ENCODE data around the gene RBM20. TPM values are rescaled to one million over a fixed set of nuclear protein-coding genes. Genes with fewer than 3 reads are reported as not detected.
A peak's percentile ranks its signal among the peaks of the same experiment; 100 is the strongest.
"Not testable (repeated sequence)": the region's sequence is repeated elsewhere in the genome, so short reads cannot be mapped to it uniquely, and the experiment has no call there.

RBM20 gene
- total RNA-seq, 1 donor from 2014 or later: 4.6 TPM

DNA sequence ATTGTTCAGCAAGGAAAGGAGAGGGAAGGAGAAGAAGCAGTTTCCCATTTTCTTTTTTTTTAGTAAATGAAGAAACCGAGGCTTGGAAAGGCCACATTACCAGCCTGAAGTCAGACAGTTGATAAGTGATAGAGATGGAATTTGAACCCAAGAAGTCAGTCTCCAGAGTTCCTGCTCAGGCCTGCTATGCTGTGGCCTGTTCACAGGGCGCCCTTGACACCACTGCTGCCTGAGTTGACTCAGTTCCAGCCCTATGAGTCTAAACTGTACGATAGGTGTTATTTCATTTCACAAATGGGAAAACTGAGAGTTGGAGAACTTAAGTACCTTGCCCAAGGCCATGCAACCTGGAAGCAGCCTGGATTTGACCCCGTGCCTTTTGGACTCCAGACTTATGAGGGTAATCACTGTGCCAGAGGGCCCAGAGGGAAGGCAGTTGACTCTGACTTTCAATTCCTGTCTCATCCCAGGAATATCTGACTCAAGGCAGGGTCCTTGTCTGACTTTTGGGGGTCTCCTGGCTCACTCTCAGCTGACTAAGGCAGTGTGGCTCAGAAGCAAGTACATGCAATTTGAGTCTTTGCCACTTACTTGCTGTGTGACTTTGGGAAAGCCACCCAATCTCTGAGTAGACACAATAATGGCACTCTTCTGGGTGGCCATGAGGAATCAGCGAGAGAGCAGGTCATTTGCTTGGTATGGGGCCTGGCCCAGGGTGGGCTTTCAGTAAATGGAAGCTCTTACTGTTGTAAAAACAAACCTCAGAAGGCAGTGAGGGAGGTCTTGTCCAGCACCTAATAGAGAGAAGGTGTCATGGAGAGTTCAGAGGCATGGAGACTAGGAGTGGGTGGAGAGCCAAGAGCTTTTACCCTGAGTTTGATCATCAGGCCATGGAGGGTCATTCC, 17.9 kb upstream of the RBM20 start:
- DNase-seq: no peak

DNA sequence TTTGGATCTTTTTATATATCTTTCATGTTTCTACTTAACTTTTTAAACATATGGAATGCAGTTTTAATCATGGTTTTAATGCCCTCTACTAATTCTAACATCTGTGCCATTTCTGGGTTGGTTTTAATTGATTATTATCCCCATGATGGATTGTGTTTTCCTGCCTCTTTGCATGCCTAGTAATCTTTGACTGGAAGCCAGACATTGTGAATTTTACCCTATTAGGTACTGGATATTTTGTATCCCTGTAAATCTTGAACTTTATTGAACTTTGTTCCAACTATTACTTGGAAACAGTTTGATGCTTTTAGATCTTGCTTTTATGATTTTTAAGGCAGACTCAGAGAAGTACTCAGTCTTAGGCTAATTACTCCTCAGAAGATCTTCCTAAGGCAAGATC, 16.0 kb upstream of the RBM20 start:
- DNase-seq: no peak

DNA sequence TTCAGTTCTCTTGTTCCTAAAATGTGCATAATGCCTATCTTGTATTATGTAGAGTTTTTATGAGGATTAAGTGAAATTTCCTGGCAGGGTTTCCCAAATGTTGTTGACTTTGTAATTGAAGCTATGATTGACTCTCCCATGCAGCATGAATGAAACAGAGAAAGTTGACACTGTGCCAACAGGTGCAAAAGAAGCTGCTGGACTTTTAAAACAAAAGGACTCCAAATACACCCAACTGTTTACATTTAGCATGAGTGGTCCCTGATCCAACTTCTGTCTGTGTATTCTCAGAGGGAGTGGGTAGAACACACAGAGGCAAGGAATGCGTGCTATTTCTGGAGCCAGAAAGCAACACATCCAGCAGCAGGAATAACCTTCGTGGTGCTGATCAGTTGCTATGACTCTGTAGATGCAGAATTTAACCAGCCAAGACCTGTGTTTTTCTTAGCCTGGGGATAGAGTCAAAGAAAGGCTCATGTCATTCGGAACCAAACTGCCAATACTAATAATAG, 14.4 kb upstream of the RBM20 start:
- DNase-seq: no peak

DNA sequence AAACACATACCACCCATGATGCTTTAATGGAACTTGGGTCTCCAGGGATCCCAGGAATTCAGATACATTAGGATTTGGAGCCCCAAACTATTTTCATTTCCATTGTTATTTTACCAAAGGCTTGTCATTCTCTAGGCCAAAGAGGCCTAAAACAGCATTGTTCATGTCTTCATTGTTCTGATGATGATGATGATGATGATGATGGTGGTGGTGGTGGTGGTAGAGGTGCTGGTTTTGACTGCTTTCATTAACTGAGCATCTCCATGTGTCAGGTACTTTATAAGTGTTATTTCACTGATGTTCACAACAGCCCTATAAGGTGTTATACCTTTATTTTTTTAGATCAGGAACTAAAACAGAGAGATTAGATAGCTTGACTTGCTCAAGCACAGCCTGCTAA, 12.2 kb upstream of the RBM20 start:
- no peak for DNase-seq

DNA sequence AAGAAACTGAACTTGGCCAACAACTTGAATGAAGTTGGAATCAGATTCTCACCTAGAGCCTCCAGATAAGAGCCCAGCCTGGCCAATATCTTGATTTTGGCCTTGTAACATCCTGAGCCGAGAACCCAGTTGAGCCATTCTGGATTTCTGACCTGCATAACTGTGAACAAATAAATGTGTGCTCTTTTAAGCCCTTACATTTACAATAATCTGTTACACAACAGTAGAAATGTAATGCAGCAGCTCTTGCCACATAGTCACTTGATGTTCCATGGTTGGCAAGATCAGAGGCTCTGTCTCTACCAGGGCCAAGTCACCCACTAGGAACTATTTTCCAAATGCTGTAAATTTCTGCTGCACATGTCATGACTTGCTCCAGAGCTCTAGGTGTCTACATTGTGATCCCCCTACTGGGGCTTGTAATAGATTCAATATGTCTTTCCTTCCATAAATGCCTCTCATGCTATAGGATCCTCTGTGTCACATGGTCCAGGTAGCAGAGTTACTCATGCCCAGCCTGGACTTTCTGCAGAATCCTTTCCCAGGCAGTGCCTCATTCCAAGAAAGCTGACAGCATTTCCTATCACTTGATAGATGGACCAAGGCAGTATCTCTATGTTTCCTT, 11.4 kb upstream of the RBM20 start:
- no peak for DNase-seq

DNA sequence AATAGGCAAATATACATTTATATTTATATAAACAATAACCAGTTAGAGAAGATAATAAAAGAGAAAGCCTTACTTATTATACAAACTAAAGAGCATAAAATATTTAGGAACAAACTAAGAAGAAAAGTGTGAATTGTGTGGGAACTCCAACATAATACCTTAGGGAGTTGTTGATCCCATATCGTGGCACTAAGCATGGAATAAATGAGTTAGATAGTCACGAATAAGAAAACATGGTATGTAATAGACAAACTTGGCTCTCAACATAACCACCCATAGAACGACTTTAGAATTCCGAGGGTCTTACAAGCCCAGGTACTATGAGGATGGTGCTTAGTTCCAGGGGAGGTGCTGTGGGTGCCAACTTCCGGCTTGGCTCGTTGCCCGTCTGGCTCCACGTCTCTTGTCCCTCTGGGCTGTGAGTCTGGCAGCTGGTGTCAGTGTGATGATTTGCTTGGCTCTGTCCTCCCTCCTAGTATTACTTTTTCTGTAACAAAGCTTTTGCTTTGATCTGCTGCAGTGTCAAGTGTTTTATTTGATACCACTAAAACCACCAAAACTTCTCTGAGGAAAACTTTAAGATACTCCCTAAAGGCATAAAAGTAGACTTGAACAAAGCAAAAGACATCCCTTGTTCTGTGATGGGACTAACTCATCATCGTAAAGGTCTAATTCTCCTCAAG, 9.5 kb upstream of the RBM20 start:
- DNase-seq: no peak

DNA sequence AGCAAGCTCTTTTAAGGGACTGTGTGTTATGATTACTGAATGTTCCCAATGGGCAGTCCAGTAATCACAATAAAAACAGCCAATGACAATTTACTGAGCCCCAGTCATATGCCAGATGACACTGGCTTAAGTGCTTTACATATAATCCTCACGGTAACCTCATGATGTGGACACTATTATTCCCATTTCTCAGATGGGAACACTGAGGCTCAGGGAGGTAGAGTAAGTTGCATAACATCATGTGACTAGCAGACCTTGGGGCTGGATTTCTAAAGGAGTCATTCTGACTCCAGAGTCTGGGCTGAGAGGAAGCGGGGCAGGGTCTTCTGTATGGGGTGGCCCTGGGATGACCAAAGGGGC, 7.6 kb upstream of the RBM20 start:
- DNase-seq: no peak

DNA sequence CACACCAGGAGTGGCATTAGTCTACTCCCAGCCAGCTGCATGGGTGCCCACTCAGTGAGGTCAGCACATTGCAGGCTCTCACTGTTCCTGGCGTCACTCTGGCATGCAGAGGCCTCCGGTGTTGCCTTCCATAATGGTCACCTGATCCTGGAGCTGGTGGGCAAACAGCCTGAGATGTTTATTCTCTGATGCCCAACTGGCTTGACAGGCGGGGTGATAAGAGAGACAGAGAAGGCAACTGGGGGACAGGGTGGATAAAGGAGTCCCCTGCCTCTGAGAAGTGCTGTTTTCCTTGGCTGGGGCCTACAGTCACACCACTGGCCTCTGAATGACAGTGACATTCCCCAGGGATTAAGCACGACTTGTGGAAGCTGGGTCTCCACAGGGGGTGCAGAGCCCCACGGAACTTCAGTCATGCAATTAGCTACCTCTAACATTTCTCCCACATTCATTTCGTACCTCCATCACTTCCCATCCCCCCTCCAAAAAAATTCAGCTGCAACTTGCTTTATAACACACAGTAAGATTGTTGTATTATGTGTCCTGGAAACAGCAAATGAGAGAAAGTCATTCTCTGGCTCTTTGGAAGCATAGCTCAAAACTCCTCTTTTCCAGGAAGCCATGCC, 7.1 kb upstream of the RBM20 start:
- DNase-seq: no peak

DNA sequence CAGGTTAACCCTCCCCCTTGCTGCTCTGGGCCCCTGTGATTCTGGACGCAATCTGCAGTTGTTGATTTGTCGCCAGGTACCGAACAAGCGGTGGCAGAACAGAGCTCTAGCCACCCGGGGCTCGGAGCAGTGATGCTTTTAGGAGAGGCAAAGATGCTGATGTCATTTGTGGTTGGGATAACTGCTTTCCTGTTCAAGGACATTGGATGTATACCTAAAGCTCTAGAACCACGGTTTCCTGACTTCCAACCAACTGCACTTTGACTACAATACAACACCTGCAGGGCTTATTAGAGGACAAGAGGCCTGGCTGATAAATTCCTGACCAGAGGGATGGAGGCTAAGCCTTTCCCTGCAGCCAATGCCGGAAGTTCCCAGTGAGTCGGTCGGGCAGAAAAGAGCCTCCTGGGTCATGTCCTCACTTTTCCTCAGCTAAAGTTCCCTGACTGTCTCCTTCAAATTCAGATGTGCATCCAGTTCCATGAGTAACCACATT, 6.5 kb upstream of the RBM20 start:
- DNase-seq: no peak

DNA sequence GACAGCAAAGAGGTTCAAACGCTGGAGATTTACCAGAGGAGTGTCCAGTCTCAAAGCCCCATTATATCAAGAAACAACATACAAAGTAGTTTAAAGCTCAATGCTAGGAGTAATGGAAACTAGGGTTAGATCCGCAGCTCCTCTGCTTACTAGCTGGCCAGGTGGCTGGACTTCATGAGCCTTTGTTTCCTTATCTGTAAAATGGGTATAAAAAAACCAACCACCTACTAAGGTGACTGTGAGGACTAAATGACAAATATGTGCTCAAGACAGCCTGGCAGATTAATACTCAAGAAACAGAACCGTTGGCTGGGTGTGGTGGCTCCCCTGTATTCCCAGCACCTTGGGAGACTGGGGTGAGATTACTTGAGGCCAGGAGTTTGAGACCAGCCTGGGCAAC, 5.8 kb upstream of the RBM20 start:
- DNase-seq: no peak

DNA sequence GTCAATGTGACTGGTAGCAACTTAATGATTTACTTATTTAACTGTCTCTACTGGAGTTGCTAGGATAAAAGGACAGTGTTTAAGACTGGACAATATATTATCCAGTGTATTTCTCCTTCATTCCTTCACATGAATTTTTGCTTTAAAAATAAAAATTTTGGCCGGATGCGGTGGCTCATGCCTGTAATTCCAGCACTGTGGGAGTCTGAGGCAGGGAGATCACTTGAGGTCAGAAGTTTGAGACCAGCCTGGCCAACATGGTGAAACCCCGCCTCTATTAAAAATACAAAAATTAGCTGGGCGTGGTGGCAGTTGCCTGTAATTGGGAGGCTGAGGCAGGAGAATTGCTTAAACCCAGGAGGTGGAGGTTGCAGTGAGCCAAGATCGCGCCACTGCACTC, 5.1 kb upstream of the RBM20 start:
- DNase-seq: not testable (repeated sequence)

DNA sequence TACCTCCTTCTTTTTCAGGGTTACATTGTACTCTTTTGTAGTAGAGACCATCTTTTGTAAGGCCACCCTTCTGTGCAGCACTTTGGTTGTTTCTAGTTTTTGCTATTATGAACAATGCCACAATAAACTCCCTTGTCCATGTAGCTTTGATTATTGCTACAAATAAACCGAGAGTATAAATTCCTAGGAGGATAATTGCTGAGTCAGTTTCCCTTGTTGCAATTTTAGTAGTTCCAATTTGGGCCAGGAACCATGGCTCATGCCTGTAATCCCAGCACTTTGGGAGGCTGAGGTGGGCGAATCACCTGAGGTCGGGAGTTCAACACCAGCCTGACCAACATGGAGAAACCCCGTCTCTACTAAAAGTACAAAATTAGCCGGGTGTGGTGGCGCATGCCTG, 4.3 kb upstream of the RBM20 start:
- DNase-seq: not testable (repeated sequence)

DNA sequence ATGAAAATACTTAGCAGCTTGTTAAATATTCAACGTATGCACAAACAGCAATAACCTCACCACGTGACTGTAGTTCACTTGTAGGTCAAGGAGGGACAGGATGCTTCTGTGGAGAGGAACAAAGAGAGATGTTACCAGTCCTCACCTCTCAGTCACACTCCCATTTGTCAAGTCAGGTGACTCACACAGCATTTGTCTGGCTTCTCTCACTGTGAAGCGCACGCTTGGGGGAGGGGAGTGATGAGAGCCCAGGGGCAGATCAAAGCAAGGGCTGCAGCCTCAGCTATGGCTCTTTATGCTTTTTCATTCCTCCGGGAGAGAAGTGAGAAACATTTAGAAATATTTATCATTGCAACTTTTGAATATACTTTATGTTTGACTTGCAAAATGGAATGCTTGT, 2.9 kb upstream of the RBM20 start:
- no peak for DNase-seq

DNA sequence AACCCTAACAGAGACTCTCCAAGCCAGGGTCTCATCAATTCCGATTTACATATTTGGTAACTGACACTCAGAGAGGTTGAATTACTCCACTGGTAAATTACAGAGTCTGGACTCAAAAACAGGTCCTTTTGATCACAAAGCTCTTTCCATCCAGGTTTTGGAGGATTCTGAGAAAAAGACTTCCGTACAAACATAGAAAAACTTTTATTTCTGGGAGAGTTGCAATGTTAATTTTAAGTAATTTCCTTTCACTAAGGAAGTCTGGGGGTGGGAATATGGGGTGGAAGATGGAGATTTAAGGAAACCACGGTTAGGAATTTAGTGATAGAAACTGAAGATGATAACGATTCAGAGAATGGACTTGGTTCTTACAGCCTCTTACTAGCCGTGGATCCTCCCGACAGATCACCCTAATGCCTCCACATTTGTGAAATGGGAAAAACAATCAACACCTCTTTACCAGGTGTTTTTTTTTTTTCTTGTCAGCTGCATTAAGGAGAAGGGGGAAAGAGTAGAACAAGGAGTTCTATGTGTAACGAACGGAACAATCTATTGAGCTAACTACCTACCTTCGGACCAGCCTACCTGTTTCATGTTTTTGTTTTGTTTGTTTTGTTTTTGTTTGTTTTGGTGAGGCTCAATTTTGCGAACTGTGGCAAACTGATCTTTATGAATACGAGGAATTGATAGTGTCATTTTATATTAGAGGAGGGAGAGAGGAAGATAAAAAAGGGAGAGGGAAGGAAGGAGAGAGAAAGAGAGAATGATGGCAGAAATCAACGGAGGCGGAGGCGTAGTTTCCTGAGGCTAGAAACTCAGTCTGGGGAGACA, 1.7 kb upstream of the RBM20 start:
- DNase-seq: no peak

DNA sequence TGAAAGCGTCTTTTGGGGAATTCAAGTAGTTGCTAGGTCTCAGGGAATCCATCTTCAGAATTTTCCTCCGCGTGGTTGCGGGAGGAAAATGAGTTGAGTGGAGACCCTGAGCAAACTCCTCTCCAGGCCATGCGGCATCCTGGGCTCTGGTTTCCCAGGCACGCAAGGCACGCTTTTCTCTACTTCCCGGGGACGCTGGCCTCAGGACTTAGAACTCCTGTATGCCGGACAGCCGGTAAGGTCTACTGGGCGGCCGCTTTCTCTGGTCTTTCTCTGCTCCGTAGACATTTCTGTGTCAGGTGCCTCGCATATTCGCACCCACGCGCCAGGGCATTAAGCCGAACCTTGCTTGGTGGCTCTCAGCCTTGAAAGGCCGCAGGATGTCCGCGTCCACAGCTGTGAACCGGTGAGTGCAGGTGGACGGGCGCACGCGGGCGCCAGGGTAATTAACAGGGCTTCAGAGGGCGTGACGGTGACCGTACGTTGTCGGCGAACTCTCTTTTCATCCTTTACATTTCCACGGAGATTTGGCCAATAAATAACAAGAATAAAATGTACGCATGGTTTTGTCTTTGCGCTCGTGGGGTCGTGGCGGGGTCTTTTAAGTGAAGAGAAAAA, 992 bp upstream of the RBM20 start:
- DNase-seq: peak; percentile 10

DNA sequence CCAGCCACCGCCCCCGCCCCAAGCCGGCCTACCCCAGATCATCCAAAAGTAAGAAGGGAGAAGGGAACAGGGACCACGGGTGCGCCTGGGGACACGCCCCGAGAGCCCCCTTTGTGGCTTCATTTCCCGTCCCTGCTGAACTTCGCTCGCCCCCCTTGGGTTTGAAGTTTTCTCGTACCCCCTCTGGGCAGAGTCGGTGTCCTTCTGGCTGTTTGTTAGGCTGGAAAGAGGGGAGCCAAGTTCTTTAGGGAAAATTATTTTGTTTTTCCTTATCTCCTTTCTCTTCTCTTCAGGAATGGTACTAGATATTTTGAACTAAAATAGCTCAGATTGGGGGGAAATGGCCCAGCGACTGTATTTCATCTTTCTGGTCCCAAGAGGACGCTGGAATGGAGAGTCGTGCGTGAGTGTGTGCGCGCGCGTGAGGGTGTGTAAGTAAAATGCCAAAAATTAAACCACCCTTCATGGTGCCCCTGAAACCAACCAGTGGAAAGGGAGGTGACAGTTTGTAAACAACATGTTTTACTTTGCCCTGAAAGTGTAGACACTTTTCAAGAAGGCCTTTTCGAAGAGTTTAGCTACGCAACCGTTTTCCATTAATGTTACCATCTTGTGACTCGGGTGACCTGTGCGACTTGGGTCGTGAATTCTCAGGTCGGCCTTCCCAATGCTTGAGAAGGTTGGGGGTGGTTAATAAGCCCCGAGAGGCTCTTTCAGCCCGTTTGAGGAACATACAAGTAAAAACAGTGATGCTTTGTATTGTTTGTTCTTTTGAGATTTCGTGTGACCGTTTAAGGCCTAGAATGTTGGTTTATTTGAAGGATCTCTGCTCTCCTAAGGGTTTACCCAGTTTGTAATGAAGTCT, 694 bp downstream of the RBM20 start:
- DNase-seq: no peak

DNA sequence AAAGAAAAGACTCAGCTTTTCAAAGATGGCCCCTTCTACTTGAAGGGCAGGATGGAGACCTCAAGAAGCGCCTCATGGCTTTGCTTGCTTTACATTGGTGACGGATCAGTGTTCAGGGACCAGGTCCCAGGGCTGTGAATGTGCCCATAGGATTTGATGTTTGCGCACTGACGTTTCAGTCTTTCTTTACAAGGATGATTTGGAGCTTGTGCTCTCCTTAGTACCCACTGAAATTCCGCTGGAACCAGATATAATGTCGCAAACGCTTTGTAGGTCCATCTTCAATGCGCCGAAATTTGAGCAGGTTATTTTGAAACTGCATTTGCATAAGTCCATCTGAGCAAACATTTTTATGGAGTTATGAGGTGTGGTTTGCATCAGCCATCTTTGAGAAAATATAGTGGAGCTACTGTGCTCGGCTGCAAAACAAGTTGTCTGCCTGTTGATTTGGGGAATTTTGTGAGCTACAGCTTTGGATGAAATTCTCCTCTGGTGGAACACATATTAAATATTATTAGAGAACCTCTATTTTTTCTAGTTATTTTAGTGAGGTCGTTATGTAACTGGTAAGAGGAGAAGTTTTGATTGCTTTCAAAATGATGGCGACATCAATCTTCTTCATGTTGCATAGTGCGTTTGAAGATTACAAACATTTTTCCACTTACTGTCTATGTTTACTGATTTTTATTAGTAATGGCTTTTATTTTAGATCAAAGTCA, 2.4 kb downstream of the RBM20 start:
- DNase-seq: no peak

DNA sequence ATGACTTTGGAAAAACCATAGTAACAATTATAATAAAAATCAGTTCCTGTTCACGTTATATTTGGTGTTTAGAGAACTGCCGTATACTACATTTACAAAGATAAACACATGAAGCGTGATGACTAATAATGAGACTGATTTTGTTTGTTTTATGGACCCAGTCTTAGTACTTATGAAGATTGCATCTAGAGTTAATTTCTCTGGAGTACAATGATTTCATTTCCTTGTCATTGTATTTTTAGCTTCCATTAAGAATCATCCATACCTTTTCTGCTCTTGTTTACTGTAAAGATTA, 2.9 kb downstream of the RBM20 start:
- DNase-seq: no peak

DNA sequence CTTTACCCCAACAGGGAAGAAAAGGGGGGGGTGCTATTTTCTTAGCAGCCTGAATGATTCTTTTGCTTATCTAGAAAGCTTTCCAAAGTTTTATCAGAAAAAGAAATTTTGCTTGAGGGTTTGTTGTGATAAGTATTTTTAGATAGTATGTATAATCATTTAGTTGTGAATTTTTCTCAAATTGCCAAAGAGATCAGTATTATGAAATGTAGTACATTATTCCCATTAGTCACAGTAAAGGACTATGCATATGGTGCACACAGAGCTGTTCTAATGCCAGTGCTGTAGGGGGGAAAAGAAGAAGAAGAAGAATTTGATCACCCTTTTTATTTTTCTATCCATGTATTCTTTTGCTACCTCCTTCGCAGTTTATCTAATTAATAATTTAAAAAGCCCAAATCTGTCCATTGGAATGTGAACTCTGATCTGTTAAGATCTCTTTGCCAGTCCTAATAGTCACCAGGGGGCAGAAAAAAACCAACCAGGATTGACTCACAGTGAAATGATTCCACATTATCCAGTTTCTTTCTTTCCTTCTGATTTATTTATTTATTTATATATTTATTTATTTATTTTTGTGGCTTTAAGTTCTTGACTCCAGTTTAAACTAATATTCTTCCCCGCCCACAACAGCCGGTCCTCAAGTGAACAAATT, 4.7 kb downstream of the RBM20 start:
- DNase-seq: no peak

Data from dermis blood vessel endothelial cell (primary cell).